ENCODE results near the gene DDX1. TPM values are rescaled to one million over a fixed set of nuclear protein-coding genes. Genes with fewer than 3 reads are reported as not detected.

The DDX1 gene
- total and polyA plus RNA-seq, 2 donors (not counting 3 experiments of a cell fraction or from before 2014, with no cell fraction given): 41.2 to 117 TPM

DNA sequence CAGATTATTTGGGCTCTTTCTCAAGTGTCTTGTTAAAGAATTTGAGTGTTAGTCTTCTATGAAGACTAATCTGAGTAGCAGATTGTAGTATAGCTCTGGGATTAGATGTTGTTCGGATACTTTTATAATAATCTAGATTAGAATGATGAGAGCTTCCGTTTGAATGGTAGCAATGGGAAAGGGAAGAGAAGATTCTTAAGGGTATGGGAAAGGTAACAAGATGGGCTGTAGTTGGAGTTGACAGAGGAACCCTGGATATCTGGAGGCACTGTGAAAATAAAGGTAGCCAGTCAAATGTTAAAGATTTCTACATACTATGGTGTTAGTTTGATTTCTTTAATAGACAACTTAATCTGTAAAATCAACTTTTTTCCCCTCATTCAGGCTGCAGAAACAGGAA is 4.7 kb downstream of the DDX1 start:
- no TSS peak for BruUV-seq (replicated peaks)
- H3K9me1 ChIP-seq (replicated peaks; ENCODE audit: control insufficient read depth, extremely low read depth, insufficient read depth, low read length): no peaks in the 10 kb centered on the region
- FAIRE-seq (no peak), DNase-seq (ENCODE audit: low read depth, low spot score) (no peak)
- H3K4me3 ChIP-seq (replicated peaks in 1 of 3; ENCODE audit: insufficient read depth in 1 of 3, low read depth in 1 of 3, low read length in 3 of 3): no peak overlapping the region
- no peak overlapping the region for H3K27ac ChIP-seq (ENCODE audit: insufficient read depth, low read depth, low read length)
- peaks cover 15 to 36% of the 10 kb centered on the region in 2 experiments for H3K36me3 ChIP-seq (ENCODE audit: control insufficient read depth in 2 of 2, extremely low read depth in 1 of 2, insufficient read depth in 2 of 2, low read length in 2 of 2)
- H2AFZ ChIP-seq (ENCODE audit: low read depth, low read length): no peak overlapping the region
- H3K79me2 ChIP-seq (ENCODE audit: control insufficient read depth, insufficient read depth, low read length): peaks cover 44% of the 10 kb centered on the region
- dilution Hi-C loops (cut with MboI; ENCODE audit: extremely low pct_ligation_motif_present, low sequenced_read_pairs) (no loop called here), intact Hi-C loops (cut with micrococcal nuclease) (no loop called here)
- no peak overlapping the region for H3K4me2 ChIP-seq (ENCODE audit: insufficient read depth, low read length)
- POLR2A ChIA-PET: no interaction called here
- no peaks in the 10 kb centered on the region for H3K27me3 ChIP-seq (ENCODE audit: control insufficient read depth in 2 of 2, insufficient read depth in 2 of 2, low read length in 2 of 2)
- no peaks in the 10 kb centered on the region for H3K9me3 ChIP-seq (replicated peaks; ENCODE audit: control insufficient read depth, insufficient read depth, low read length)
- H4K20me1 ChIP-seq (replicated peaks; ENCODE audit: control insufficient read depth, extremely low read depth, insufficient read depth, low read length): no peaks in the 10 kb centered on the region
- H3K9ac ChIP-seq (replicated peaks; ENCODE audit: extremely low read depth, insufficient read depth, low read length): no peak overlapping the region
- TF ChIP-seq, protein P1, sequence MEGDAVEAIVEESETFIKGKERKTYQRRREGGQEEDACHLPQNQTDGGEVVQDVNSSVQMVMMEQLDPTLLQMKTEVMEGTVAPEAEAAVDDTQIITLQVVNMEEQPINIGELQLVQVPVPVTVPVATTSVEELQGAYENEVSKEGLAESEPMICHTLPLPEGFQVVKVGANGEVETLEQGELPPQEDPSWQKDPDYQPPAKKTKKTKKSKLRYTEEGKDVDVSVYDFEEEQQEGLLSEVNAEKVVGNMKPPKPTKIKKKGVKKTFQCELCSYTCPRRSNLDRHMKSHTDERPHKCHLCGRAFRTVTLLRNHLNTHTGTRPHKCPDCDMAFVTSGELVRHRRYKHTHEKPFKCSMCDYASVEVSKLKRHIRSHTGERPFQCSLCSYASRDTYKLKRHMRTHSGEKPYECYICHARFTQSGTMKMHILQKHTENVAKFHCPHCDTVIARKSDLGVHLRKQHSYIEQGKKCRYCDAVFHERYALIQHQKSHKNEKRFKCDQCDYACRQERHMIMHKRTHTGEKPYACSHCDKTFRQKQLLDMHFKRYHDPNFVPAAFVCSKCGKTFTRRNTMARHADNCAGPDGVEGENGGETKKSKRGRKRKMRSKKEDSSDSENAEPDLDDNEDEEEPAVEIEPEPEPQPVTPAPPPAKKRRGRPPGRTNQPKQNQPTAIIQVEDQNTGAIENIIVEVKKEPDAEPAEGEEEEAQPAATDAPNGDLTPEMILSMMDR (IDR thresholded peaks at IDR 0.05; ENCODE audit: extremely low read depth in 1 of 2, insufficient read depth in 1 of 2, low read depth in 1 of 2, low read length in 2 of 2): no peak
- TF ChIP-seq GATA2 (IDR thresholded peaks at IDR 0.05; ENCODE audit: insufficient read depth, insufficient read length, low read depth, low read length): no peak
- TF ChIP-seq POLR2AphosphoS5 (IDR thresholded peaks at IDR 0.05; ENCODE audit: insufficient read depth, low read depth, low read length): no peak
- TF ChIP-seq, protein P2, sequence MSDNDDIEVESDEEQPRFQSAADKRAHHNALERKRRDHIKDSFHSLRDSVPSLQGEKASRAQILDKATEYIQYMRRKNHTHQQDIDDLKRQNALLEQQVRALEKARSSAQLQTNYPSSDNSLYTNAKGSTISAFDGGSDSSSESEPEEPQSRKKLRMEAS (IDR thresholded peaks at IDR 0.05; ENCODE audit: insufficient read depth, insufficient read length): no peak
- TF ChIP-seq FOS (IDR thresholded peaks at IDR 0.05; ENCODE audit: borderline replicate concordance, insufficient read depth, low read length): no peak
- H3K4me1 ChIP-seq (ENCODE audit: control insufficient read depth, extremely low read depth, insufficient read depth, low read length): peaks cover 10% of the 10 kb centered on the region
- CTCF ChIA-PET: no interaction called here

DNA sequence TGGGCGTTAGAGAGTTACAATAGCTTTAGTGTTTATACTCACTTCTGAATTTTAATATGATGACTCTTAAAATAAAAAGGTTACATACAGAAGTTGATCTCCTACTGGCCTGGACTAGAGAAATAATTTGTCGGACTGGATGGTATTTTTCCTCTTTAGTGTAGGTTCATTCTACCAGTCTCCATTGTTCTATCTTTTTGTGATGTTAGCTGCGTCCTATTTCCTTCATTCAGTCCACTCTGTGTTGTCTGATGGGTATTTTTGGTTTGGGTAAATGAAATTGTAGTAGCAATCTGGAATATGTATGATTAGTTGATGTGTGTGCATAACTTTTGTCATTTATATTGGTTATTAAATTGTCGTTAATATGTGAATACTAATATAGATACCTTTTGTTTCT is 5.3 kb downstream of the DDX1 start:
- H3K4me2 ChIP-seq (ENCODE audit: insufficient read depth, low read length): no peak overlapping the region
- DNase-seq (ENCODE audit: low read depth, low spot score) (no peak), FAIRE-seq (no peak)
- POLR2A ChIA-PET: no interaction called here
- no peak overlapping the region for H3K27ac ChIP-seq (ENCODE audit: insufficient read depth, low read depth, low read length)
- TF ChIP-seq, protein P1 (IDR thresholded peaks at IDR 0.05; ENCODE audit: extremely low read depth in 1 of 2, insufficient read depth in 1 of 2, low read depth in 1 of 2, low read length in 2 of 2): no peak
- TF ChIP-seq MYC (IDR thresholded peaks at IDR 0.05; ENCODE audit: low read depth, low read length): no peak
- no peak for TF ChIP-seq POLR2AphosphoS5 (IDR thresholded peaks at IDR 0.05; ENCODE audit: insufficient read depth, low read depth, low read length)
- no peak for TF ChIP-seq EZH2 (IDR thresholded peaks at IDR 0.05; ENCODE audit: borderline replicate concordance, low read depth, low read length, severe bottlenecking)
- no peak for TF ChIP-seq POLR2A (IDR thresholded peaks at IDR 0.05; ENCODE audit: low read depth, low read length)
- peaks cover 40% of the 10 kb centered on the region for H3K79me2 ChIP-seq (ENCODE audit: control insufficient read depth, insufficient read depth, low read length)
- H4K20me1 ChIP-seq (replicated peaks; ENCODE audit: control insufficient read depth, extremely low read depth, insufficient read depth, low read length): no peaks in the 10 kb centered on the region
- peaks cover 9% of the 10 kb centered on the region for H3K4me1 ChIP-seq (ENCODE audit: control insufficient read depth, extremely low read depth, insufficient read depth, low read length)
- H3K27me3 ChIP-seq (ENCODE audit: control insufficient read depth in 2 of 2, insufficient read depth in 2 of 2, low read length in 2 of 2): no peaks in the 10 kb centered on the region
- no peak overlapping the region for H3K4me3 ChIP-seq (replicated peaks in 1 of 3; ENCODE audit: insufficient read depth in 1 of 3, low read depth in 1 of 3, low read length in 3 of 3)
- no peak overlapping the region for H3K9ac ChIP-seq (replicated peaks; ENCODE audit: extremely low read depth, insufficient read depth, low read length)
- peaks cover 15 to 41% of the 10 kb centered on the region in 2 experiments for H3K36me3 ChIP-seq (ENCODE audit: control insufficient read depth in 2 of 2, extremely low read depth in 1 of 2, insufficient read depth in 2 of 2, low read length in 2 of 2)
- dilution Hi-C loops (cut with MboI; ENCODE audit: extremely low pct_ligation_motif_present, low sequenced_read_pairs): no loop called here
- no peak overlapping the region for H2AFZ ChIP-seq (ENCODE audit: low read depth, low read length)
- CTCF ChIA-PET: no interaction called here
- H3K9me3 ChIP-seq (replicated peaks; ENCODE audit: control insufficient read depth, insufficient read depth, low read length): no peaks in the 10 kb centered on the region
- intact Hi-C loops (cut with micrococcal nuclease): no loop called here
- H3K9me1 ChIP-seq (replicated peaks; ENCODE audit: control insufficient read depth, extremely low read depth, insufficient read depth, low read length): no peaks in the 10 kb centered on the region
- no TSS peak for BruUV-seq (replicated peaks)

Measured in endothelial cell of umbilical vein (primary cell).